LNCAP (cell line): ENCODE data around the gene GP1BB.

ENCODE experiments used
- TF ChIP-seq, protein P1 (sequence below): fragments of 450-650 bp; IDR thresholded peaks from 2 replicates; pipeline ENCODE4 v1.5.1; 2017; ENCODE audit warnings: mild to moderate bottlenecking

The GP1BB gene

DNA sequence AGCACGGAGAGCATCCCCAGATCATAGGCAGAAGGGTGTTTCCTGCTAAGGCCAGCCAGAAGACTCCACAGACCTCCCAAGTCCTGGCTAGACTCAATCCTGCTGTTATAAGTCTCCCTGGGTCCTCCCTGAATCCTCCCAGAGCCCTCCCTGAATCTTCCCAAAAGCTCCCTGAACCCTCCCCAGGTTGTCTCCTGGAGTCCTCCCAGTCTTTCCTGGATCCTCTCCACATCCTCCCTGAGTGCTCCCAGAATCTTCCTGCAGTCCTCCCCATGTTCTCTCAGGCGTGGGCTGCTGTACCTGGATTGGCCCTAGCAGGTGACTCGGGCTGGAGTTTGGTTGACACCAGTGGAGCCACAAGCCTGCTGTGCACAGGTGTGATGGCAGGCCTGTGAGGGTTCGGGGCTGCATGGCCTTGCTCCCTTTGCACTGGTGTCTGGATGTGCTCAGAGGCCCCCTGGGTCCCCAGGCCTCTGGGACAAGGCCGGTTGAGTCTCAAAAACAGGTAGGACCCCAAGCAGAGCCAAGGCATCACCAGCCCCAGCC is 11.6 kb downstream of the GP1BB start:
- TF ChIP-seq, protein P1, sequence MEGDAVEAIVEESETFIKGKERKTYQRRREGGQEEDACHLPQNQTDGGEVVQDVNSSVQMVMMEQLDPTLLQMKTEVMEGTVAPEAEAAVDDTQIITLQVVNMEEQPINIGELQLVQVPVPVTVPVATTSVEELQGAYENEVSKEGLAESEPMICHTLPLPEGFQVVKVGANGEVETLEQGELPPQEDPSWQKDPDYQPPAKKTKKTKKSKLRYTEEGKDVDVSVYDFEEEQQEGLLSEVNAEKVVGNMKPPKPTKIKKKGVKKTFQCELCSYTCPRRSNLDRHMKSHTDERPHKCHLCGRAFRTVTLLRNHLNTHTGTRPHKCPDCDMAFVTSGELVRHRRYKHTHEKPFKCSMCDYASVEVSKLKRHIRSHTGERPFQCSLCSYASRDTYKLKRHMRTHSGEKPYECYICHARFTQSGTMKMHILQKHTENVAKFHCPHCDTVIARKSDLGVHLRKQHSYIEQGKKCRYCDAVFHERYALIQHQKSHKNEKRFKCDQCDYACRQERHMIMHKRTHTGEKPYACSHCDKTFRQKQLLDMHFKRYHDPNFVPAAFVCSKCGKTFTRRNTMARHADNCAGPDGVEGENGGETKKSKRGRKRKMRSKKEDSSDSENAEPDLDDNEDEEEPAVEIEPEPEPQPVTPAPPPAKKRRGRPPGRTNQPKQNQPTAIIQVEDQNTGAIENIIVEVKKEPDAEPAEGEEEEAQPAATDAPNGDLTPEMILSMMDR = no peak

DNA sequence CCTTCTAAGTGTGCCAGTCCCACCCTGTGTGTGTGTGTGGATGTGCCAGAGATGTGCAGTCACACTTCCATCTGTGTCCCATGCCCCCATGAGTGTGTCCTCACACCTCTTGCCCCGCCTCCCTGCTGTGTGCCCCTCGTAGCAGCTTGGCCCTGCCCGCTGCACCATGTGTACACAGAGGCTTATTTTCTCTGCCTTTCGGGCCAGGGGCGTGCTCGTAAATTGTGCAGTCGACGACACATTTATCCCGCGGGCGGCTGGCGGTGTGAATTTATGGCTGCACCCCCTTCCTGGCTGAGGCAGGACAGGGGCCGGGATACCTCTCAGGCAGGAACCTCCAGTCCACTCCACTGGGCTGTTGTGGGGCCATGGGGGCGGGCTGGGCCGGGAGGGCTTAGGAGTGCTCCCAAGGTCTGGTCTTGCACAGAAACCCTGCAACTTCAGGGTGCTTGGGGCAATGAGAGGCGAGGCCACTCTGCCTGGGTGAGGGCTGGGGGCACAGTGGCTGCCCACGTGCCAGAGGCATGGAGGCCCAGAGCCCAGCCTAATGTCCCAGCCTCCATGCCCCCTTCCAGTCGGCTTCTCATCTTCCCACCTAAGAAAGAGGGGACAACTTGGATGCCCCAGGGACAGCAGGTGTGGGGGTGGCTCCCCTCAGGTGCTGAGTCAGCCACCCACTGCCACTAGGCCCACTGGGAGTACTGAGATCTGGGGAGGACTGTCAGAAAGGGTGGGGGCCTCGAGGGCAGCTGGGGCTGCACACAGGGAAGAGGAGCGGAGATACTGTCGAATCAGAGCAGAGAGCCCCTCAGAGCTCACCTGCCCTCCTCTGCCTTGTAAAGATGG is 12.5 kb downstream of the GP1BB start:
- TF ChIP-seq, protein P1 = no peak

GRCh38 chr22:19737846-19738663 is 14.7 kb downstream of the GP1BB start:
- TF ChIP-seq, protein P1 = no peak

DNA sequence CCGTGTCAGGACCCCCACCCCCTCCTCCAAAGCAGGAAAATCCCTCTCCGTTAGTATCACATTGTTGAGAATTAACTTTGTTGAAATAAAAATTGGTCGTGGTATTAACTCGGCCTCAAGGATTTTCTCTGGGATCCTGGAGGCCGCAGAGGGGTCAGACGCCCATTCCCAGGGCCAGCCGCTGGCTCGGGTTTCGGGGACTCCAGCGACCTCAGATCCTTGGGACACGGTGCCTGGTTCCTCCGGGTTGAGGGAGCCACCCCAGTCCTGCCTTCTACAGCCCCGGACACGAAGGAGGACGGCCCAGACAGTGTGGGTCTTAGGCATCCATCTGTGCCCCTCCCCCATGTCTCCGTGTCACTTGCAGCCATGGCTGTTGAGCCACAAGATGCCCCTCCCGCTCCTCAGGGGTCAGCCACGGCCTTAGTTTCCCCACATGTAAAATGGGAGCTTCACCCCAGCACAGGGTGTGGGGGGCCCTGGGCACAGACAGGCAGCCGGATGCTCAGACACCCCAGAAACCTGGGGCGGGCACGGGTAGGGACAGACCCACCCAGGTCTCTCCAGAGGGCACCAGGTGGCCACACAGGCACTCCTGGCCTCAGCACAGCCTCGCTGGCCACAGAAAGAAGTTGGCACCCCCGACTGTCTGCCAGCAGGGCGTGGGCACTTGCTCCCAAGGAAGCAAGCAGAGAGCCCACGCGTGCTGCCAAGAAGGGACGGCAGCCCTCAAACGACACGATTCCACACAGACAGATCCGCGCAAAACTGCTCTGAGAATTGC is 15.5 kb downstream of the GP1BB start:
- TF ChIP-seq, protein P1 = no peak

DNA sequence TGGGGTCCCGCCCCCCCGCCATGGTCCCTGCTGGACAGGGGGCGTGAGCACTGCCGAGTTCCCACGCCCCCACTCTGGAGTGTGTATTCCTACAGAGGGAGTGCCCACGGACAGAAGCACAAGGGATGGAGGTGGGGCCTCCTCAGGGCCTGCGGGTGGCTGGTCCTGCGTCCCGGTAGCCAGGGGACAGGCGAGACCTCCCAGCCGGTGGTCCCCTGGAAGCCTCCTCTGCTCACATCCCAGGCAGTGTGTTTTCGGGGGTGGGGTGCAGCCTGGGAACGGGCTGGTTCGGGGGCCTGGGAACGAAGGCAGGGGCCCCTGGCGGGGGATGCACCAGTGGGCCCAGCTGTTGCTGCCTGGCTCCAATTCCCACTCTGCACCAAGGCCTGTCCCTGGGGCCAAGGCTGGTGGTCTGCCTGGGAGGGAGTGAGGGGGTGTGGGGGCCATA is 16.1 kb downstream of the GP1BB start:
- TF ChIP-seq, protein P1 = no peak

DNA sequence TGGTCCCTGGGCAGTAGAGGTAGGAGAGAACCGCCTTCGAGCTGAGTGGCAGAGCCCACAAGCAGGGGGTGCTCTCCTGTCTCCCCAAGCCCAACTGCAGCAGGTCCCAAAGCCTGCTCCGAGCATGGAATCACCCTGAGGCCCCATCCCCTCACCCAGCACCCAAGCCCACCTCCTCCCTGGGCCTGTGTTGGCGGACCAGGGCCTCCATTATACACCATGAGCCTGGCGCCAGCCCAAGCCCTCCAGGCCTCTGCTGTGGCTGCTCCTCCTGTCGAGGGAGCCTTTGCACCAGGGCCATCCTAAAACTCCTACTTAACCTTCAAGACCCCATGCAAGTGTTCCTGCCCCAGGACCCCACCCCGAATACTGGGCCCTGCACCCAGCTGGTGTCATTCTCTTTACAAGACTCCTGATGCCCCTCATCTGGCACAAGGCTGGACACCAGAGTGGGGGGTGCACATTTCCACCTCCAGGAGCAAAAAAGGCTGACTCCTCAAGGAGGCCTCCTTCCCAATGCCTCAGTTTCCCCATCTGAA is 16.6 kb downstream of the GP1BB start:
- TF ChIP-seq, protein P1 = no peak

DNA sequence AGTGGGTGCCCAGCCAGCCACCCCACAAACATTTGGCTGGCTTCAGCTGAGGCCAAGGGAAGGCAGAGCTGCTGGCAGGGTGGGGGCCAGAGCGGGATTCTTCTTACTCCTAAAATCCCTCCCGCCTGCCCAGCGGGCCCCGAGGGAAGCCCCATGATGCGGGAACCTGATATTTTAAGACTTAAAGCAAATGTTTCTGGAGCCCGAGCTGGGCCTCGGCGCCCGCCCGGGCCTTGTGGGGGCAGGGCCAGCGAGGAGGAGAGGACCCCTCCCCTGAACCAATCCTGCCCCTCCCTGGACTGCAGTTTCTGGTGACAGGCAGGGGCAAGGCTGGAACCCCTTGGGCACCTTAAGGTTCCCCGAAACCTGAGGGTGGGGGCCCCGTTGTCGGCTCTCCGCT is 17.2 kb downstream of the GP1BB start:
- TF ChIP-seq, protein P1 = no peak
